ENCODE data around the gene OXSR1. TPM values are rescaled to one million over a fixed set of nuclear protein-coding genes. Genes with fewer than 3 reads are reported as not detected.

OXSR1 gene
- total RNA-seq, 1 experiment from 2014 or later = 35.1 TPM

GRCh38 chr3:38203690-38204089 is 38.4 kb downstream of the OXSR1 start:
- Histone ChIP-seq H3K4me2 (ENCODE audit: low read length) (no peak overlapping the region), H2AFZ (ENCODE audit: low read depth, low read length, poor library complexity, severe bottlenecking) (no peak overlapping the region), H3K27me3 (ENCODE audit: insufficient read depth, low read length) (no peaks in the 10 kb centered on the region), H3K36me3 (ENCODE audit: control insufficient read depth in 1 of 2, insufficient read depth in 2 of 2, low read length in 2 of 2) (peaks cover 2 to 12% of the 10 kb centered on the region in 2 experiments; a peak in 2 of 4 replicates), H3K4me3 (replicated peaks in 1 of 2; ENCODE audit: low read depth in 1 of 2, low read length in 2 of 2) (no peak overlapping the region), H3K27ac (ENCODE audit: low read depth, low read length) (no peak overlapping the region), H3K9me3 (ENCODE audit: control insufficient read depth in 1 of 2, insufficient read depth in 1 of 2, low read depth in 1 of 2, low read length in 2 of 2) (no peaks in the 10 kb centered on the region), H3K9ac (ENCODE audit: low read length) (no peak overlapping the region), H3K79me2 (ENCODE audit: insufficient read depth, low read length) (peaks cover 39% of the 10 kb centered on the region), H3K9me2 (ENCODE audit: insufficient read depth) (no peaks in the 10 kb centered on the region), H4K20me1 (ENCODE audit: insufficient read depth) (no peaks in the 10 kb centered on the region), H3K4me1 (ENCODE audit: control insufficient read depth in 1 of 2, insufficient read depth in 2 of 2, low read length in 2 of 2) (no peaks in the 10 kb centered on the region)
- ChIA-PET CTCF (no interaction called here), POLR2A (no interaction called here), RAD21 (ENCODE audit: low non-redundant PET in 1 of 2, low total read pairs in 2 of 2, uncharacterized antibody in 2 of 2, unreplicated experiment in 2 of 2) (no interaction called here)
- ATAC-seq = no peak
- TF ChIP-seq EZH2 (IDR thresholded peaks at IDR 0.05) (no peak), TCF7L2 (IDR thresholded peaks at IDR 0.05; ENCODE audit: borderline replicate concordance, extremely low read depth, insufficient read depth, insufficient read length) (no peak), POLR2A (IDR thresholded peaks at IDR 0.05; ENCODE audit: borderline replicate concordance, extremely low read depth, insufficient read depth, insufficient read length) (no peak), REST (IDR thresholded peaks at IDR 0.05; ENCODE audit: low read depth) (no peak), CBX3 (IDR thresholded peaks at IDR 0.05; ENCODE audit: low read depth) (no peak), RAD21 (IDR thresholded peaks at IDR 0.05; ENCODE audit: low read depth) (no peak), ELF1 (IDR thresholded peaks at IDR 0.05; ENCODE audit: borderline replicate concordance, low read depth) (no peak), JUND (IDR thresholded peaks at IDR 0.05) (no peak), SIN3A (IDR thresholded peaks at IDR 0.05; ENCODE audit: low read depth) (no peak), SRF (IDR thresholded peaks at IDR 0.05; ENCODE audit: low read depth) (no peak), ZFX (IDR thresholded peaks at IDR 0.05) (no peak)
- no TSS peak for BruUV-seq (replicated peaks)
- no peak for DNase-seq (ENCODE audit: low read depth, low spot score)
- intact Hi-C loops (cut with micrococcal nuclease) = no loop called here

Measured in HCT116 (cell line).